RWPE1 (cell line): ENCODE results near the gene CD46.

Experiments
- CTCF ChIA-PET: fragments of 350-600 bp; sonication (Branson Sonifier 250); formaldehyde crosslinking; extraction: SDS; loops from one replicate; lab custom pipeline; 2021; lab: Yijun Ruan, JAX
- POLR2A ChIA-PET: fragments of 400-600 bp; formaldehyde crosslinking; extraction: SDS; loops from one replicate; lab custom pipeline; 2020; ENCODE audit warnings: antibody characterized with exemption; ENCODE audit not compliant: low non-redundant PET; lab: Yijun Ruan, JAX
- DNase-seq: peaks from one replicate; pipeline ENCODE4 v3.0.0; 2012; ENCODE audit warnings: low spot score
- H3K27ac ChIP-seq: fragments of 450-650 bp; 2 replicates; pipeline ENCODE4 v1.5.1; 2017
- TF ChIP-seq, protein P1 (sequence below): fragments of 450-650 bp; conservative IDR thresholded peaks from 2 replicates; pipeline ENCODE4 v1.5.1; 2017; ENCODE audit warnings: low read depth, mild to moderate bottlenecking

CD46 gene

DNA sequence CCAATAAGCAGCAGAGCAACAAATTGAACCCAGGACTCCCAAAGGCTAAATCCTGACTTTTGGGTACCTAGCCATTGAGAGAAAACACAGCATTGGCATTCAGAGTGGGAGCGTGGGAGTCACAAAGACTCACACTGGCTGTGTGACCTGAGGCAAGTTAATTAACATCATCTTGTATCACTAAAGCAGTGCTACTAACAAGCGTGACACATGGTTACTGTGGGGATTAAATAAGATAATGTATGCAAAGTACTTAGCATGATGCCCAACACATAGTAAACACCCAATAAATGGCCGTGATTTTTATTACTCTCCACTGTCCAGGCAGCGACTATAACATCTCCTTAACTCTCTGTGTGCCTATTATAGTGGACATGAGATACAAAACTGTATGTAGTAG is 85.8 kb downstream of the CD46 start:
- no peak overlapping the region for H3K27ac ChIP-seq
- ChIA-PET CTCF (interaction anchor here (1.1 to 1.5 kb wide), 2 partner anchors 14 to 32 kb away, joined by 4 to 8 read pairs; no protein-coding TSS in a partner anchor), POLR2A (no interaction called here)
- no peak for DNase-seq
- TF ChIP-seq, protein P1, sequence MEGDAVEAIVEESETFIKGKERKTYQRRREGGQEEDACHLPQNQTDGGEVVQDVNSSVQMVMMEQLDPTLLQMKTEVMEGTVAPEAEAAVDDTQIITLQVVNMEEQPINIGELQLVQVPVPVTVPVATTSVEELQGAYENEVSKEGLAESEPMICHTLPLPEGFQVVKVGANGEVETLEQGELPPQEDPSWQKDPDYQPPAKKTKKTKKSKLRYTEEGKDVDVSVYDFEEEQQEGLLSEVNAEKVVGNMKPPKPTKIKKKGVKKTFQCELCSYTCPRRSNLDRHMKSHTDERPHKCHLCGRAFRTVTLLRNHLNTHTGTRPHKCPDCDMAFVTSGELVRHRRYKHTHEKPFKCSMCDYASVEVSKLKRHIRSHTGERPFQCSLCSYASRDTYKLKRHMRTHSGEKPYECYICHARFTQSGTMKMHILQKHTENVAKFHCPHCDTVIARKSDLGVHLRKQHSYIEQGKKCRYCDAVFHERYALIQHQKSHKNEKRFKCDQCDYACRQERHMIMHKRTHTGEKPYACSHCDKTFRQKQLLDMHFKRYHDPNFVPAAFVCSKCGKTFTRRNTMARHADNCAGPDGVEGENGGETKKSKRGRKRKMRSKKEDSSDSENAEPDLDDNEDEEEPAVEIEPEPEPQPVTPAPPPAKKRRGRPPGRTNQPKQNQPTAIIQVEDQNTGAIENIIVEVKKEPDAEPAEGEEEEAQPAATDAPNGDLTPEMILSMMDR = no peak

DNA sequence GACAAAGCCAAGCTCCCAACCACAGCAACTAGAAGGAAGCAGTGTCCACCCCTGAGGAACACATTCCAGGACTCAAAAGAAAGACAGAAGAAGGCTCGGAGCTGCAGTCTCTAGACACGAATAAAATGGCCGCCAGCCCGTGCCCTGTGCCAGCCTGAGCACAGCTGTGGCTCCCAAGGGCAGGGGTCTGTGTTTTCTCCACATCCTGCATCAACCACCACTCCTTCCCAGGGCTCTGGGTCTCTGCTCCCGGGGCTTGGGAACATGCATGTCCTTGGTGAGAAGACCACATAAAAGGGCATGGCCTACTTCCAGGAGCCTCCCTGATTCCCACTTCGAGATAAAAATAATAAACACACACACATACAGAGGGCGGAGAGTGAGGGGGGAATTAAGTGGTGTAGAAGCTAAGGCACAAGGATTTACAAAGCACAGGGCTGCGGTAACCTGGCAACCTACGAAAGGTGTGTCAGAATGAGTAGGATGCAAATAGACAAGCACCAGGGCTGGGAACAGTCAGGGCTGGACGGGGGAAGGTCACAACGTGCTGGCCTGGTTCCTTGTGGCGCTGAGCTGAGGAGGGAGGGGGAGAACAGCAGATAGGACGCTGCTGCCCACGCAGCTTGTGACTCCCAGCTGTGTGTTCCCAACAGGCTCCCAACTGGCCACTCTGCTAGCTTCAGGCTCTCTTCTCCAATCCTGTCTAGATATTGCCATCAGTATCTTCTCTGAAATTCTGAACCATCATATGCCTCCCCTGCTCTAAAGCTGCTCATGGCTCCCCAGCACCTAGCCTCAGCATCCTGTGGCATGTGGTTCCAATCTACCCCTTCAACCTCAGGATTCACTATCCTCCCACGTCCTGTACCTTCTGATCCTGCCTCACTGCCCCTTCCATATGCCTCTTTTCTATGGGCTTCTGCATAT is 86.6 kb downstream of the CD46 start:
- TF ChIP-seq, protein P1 = no peak
- no peak overlapping the region; the same call in 1 of the 2 replicates for H3K27ac ChIP-seq
- POLR2A ChIA-PET = no interaction called here
- CTCF ChIA-PET = interaction anchor here (0.6 to 1.5 kb wide), 3 partner anchors 11 to 65 kb away, joined by 3 to 8 read pairs (median 4); no protein-coding TSS in a partner anchor
- DNase-seq = no peak

GRCh38 chr1:207839083-207839413 is 87.2 kb downstream of the CD46 start:
- no peak for DNase-seq
- ChIA-PET CTCF (interaction anchor here (0.6 kb wide), 2 partner anchors 12 to 64 kb away, joined by 3 to 4 read pairs; no protein-coding TSS in a partner anchor), POLR2A (no interaction called here)
- H3K27ac ChIP-seq = no peak overlapping the region
- TF ChIP-seq, protein P1 = no peak

DNA sequence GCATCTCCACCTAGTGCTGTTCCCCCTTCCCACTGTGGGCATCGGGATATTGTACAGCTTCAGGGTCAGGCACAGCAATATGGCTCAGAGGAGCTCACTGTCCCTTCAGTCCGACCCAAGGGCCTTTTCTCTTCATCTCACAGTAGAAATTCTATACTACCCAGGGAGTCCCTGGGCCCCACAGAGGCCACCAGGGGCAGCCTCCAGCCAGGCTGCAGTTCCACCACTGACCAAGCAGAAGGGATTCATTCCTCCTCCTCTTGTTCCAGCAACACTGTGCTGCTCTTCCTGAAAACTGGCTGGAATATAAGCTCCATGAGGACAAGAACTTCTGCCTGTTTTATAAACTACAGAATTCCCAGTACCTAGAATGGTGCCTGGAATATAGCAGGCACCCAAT is 88.5 kb downstream of the CD46 start:
- CTCF ChIA-PET = interaction anchor here (0.6 to 0.9 kb wide), 2 partner anchors 10 to 434 kb away, joined by 3 to 4 read pairs; no protein-coding TSS in a partner anchor
- no peak for DNase-seq
- TF ChIP-seq, protein P1 = no peak
- POLR2A ChIA-PET = no interaction called here
- no peak overlapping the region for H3K27ac ChIP-seq

- ChIA-PET POLR2A (no interaction called here), CTCF (interaction anchor here (0.6 to 0.9 kb wide), 3 partner anchors 9 to 28 kb away, joined by 3 to 4 read pairs (median 3); no protein-coding TSS in a partner anchor)
- TF ChIP-seq, protein P1 = no peak
- DNase-seq = no peak
- H3K27ac ChIP-seq = no peak overlapping the region
Observed at GRCh38 chr1:207841293-207841692, 89.4 kb downstream of the CD46 start.

GRCh38 chr1:207841901-207842300 is 90.0 kb downstream of the CD46 start:
- peak overlapping the region; percentile 50 for H3K27ac ChIP-seq
- POLR2A ChIA-PET = no interaction called here
- CTCF ChIA-PET = no interaction called here
- TF ChIP-seq, protein P1 = no peak
- no peak for DNase-seq
